ENCODE measurements around the gene SND1.

SND1 gene

GRCh38 chr7:128039544-128039953 is 387.6 kb downstream of the SND1 start:
- in situ Hi-C loops (cut with MboI; ENCODE audit: low pct_unique_long_range_greater_than_20kb, low sequenced_read_pairs, unreplicated experiment) = loop anchor here (25.0 kb wide), 1 partner anchor 327 kb away; no protein-coding TSS in a partner anchor
- no peak for TF ChIP-seq CTCF (IDR thresholded peaks at IDR 0.05; ENCODE audit: extremely low read depth, insufficient read depth, missing control alignments)

GRCh38 chr7:128040205-128040604 is 388.2 kb downstream of the SND1 start:
- TF ChIP-seq CTCF (IDR thresholded peaks at IDR 0.05; ENCODE audit: extremely low read depth, insufficient read depth, missing control alignments) = no peak
- no peak for DNase-seq (ENCODE audit: low spot score)
- in situ Hi-C loops (cut with MboI; ENCODE audit: low pct_unique_long_range_greater_than_20kb, low sequenced_read_pairs, unreplicated experiment) = loop anchor here (25.0 kb wide), 1 partner anchor 328 kb away; no protein-coding TSS in a partner anchor

More at GRCh38 chr7:128039544-128039953, 387.6 kb downstream of the SND1 start:
- no peak for DNase-seq (ENCODE audit: low spot score)

- TF ChIP-seq CTCF (IDR thresholded peaks at IDR 0.05; ENCODE audit: extremely low read depth, insufficient read depth, missing control alignments) = no peak
- in situ Hi-C loops (cut with MboI; ENCODE audit: low pct_unique_long_range_greater_than_20kb, low sequenced_read_pairs, unreplicated experiment) = loop anchor here (25.0 kb wide), 1 partner anchor 329 kb away; no protein-coding TSS in a partner anchor
- no peak for DNase-seq (ENCODE audit: low spot score)
Observed at GRCh38 chr7:128041203-128041602, 389.2 kb downstream of the SND1 start.

- TF ChIP-seq CTCF (IDR thresholded peaks at IDR 0.05; ENCODE audit: extremely low read depth, insufficient read depth, missing control alignments) = no peak
- no peak for DNase-seq (ENCODE audit: low spot score)
- in situ Hi-C loops (cut with MboI; ENCODE audit: low pct_unique_long_range_greater_than_20kb, low sequenced_read_pairs, unreplicated experiment) = loop anchor here (25.0 kb wide), 1 partner anchor 330 kb away; no protein-coding TSS in a partner anchor
Observed at GRCh38 chr7:128042012-128042411, 390.0 kb downstream of the SND1 start.

GRCh38 chr7:128044064-128044463 is 392.1 kb downstream of the SND1 start:
- DNase-seq (ENCODE audit: low spot score) = no peak
- in situ Hi-C loops (cut with MboI; ENCODE audit: low pct_unique_long_range_greater_than_20kb, low sequenced_read_pairs, unreplicated experiment) = loop anchor here (25.0 kb wide), 1 partner anchor 332 kb away; no protein-coding TSS in a partner anchor
- no peak for TF ChIP-seq CTCF (IDR thresholded peaks at IDR 0.05; ENCODE audit: extremely low read depth, insufficient read depth, missing control alignments)

GRCh38 chr7:128045158-128045557 is 393.2 kb downstream of the SND1 start:
- in situ Hi-C loops (cut with MboI; ENCODE audit: low pct_unique_long_range_greater_than_20kb, low sequenced_read_pairs, unreplicated experiment) = loop anchor here (25.0 kb wide), 1 partner anchor 333 kb away; no protein-coding TSS in a partner anchor
- no peak for DNase-seq (ENCODE audit: low spot score)
- TF ChIP-seq CTCF (IDR thresholded peaks at IDR 0.05; ENCODE audit: extremely low read depth, insufficient read depth, missing control alignments) = no peak
